ENCODE measurements around the gene SYTL3.

- no peak for TF ChIP-seq CTCF (IDR thresholded peaks at IDR 0.05)
- TF ChIP-seq POLR2A (IDR thresholded peaks at IDR 0.05) = no peak
- no peak for TF ChIP-seq POLR2AphosphoS5 (IDR thresholded peaks at IDR 0.05)
- TF ChIP-seq EP300 (IDR thresholded peaks at IDR 0.05) = no peak
Observed at GRCh38 chr6:158607411-158608170, 42.3 kb upstream of the SYTL3 start.

Data from suprapubic skin (tissue), 4 donors.